Spleen (tissue), 7 donors: ENCODE measurements around the gene SYK.

Source experiments
- POLR2A ChIP-seq, 3 donors: fragments of 450-650 bp; IDR thresholded peaks; one replicate each; pipeline ENCODE4 v1.5.1; 2017; ENCODE audit warnings: antibody characterized with exemption in 3 of 3, mild to moderate bottlenecking in 1 of 3
- POLR2AphosphoS5 ChIP-seq, 3 donors: sonication (generic); formaldehyde crosslinking; IDR thresholded peaks; one replicate each; pipeline ENCODE4 v1.5.1; 2017; ENCODE audit warnings: antibody characterized with exemption in 3 of 3
- TF ChIP-seq, protein P1 (sequence below), 11 experiments: fragments of 200-600 bp in 7 of 11; fragments of 450-650 bp in 4 of 11; sonication (generic) in 4 of 11; IDR thresholded peaks in 8 of 11; conservative IDR thresholded peaks in 3 of 11; 1 replicate in 7 of 11; 2 replicates in 4 of 11; pipeline versions ENCODE4 v1.4.0 to v1.8.0; 2016 to 2021; ENCODE audit warnings: antibody characterized with exemption in 11 of 11, inconsistent platforms in 4 of 11, mild to moderate bottlenecking in 1 of 11
- donor health status: DM: no; HTN: no; CAD: no; lungs with moderate emphysema.
- donor health status: DM: no; HTN: no; CAD: no.
- donor health status: DM: no; HTN: no; CAD: no.

DNA sequence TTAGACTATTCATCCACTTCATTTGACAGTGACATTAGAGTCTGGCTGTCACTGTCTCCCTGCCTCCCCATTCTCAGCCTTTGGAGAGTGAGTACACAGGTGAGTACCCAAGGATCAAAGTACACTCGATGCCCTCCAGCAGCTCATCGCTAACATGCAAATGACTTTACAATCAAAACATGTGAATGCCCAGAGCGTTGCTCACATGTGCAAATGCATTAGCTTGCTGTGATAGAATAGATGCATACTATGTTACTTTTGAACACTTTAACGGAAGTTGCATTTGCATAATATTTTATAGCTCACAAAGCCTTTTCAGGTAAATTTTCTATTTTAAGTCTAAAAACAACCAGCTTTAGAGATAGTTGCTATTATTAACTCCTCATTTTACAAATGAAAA, 107.6 kb downstream of the SYK start:
- TF ChIP-seq POLR2AphosphoS5 (IDR thresholded peaks at IDR 0.05), result no peak
- TF ChIP-seq, protein P1, sequence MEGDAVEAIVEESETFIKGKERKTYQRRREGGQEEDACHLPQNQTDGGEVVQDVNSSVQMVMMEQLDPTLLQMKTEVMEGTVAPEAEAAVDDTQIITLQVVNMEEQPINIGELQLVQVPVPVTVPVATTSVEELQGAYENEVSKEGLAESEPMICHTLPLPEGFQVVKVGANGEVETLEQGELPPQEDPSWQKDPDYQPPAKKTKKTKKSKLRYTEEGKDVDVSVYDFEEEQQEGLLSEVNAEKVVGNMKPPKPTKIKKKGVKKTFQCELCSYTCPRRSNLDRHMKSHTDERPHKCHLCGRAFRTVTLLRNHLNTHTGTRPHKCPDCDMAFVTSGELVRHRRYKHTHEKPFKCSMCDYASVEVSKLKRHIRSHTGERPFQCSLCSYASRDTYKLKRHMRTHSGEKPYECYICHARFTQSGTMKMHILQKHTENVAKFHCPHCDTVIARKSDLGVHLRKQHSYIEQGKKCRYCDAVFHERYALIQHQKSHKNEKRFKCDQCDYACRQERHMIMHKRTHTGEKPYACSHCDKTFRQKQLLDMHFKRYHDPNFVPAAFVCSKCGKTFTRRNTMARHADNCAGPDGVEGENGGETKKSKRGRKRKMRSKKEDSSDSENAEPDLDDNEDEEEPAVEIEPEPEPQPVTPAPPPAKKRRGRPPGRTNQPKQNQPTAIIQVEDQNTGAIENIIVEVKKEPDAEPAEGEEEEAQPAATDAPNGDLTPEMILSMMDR (IDR thresholded peaks at IDR 0.05 in 8 of 11, conservative IDR thresholded peaks at IDR 0.05 in 3 of 11), result no peak
- no peak for TF ChIP-seq POLR2A (IDR thresholded peaks at IDR 0.05)
